H4 (cell line): ENCODE results near the gene PAK1. TPM values are rescaled to one million over a fixed set of nuclear protein-coding genes. Genes with fewer than 3 reads are reported as not detected.
"Not testable (repeated sequence)": the region's sequence is repeated elsewhere in the genome, so short reads cannot be mapped to it uniquely, and the experiment has no call there.

Experiments
- DNase-seq: peaks from one replicate; pipeline ENCODE4 v3.0.0-alpha.2; 2015; ENCODE audit warnings: low spot score
- total RNA-seq: library from RNA; depleted of rRNA; stranded (reverse); fragments of >200 nt; shearing (Covaris generic); gene quantifications from 2 replicates; pipeline ENCODE4 v1.2.3, GENCODE V29; 2014; rRNA removed

Gene PAK1
- total RNA-seq: 27.7 and 32.6 TPM in 2 replicates

- DNase-seq: peak; percentile 87
Measured at GRCh38 chr11:77473801-77474683, at the start of gene PAK1. Gene PAK1, minus strand, starts transcription at chr11:77474094. Its CDS starts 81,574 bp downstream, at chr11:77392520.

GRCh38 chr11:77522215-77522614 is 48.3 kb upstream of the PAK1 start:
- DNase-seq: no peak

GRCh38 chr11:77519847-77520246 is 46.0 kb upstream of the PAK1 start:
- no peak for DNase-seq

- DNase-seq: no peak
Measured at GRCh38 chr11:77518471-77518870, 44.6 kb upstream of the PAK1 start.

GRCh38 chr11:77517753-77518152 is 43.9 kb upstream of the PAK1 start:
- DNase-seq: no peak

- no peak for DNase-seq
Measured at GRCh38 chr11:77517226-77517625, 43.3 kb upstream of the PAK1 start.

GRCh38 chr11:77515483-77515882 is 41.6 kb upstream of the PAK1 start:
- DNase-seq: no peak

- no peak for DNase-seq
Measured at GRCh38 chr11:77515063-77515462, 41.2 kb upstream of the PAK1 start.

GRCh38 chr11:77512092-77512491 is 38.2 kb upstream of the PAK1 start:
- DNase-seq: no peak

- no peak for DNase-seq
Measured at GRCh38 chr11:77510851-77511250, 37.0 kb upstream of the PAK1 start.

GRCh38 chr11:77510095-77510494 is 36.2 kb upstream of the PAK1 start:
- DNase-seq: no peak

- no peak for DNase-seq
Measured at GRCh38 chr11:77508019-77508418, 34.1 kb upstream of the PAK1 start.

GRCh38 chr11:77506857-77507256 is 33.0 kb upstream of the PAK1 start:
- no peak for DNase-seq

GRCh38 chr11:77505956-77506355 is 32.1 kb upstream of the PAK1 start:
- no peak for DNase-seq

- no peak for DNase-seq
Measured at GRCh38 chr11:77503006-77503405, 29.1 kb upstream of the PAK1 start.

GRCh38 chr11:77502346-77502905 is 28.5 kb upstream of the PAK1 start:
- no peak for DNase-seq

- no peak for DNase-seq
Measured at GRCh38 chr11:77501758-77502157, 27.9 kb upstream of the PAK1 start.

- no peak for DNase-seq
Measured at GRCh38 chr11:77497368-77497767, 23.5 kb upstream of the PAK1 start.

- no peak for DNase-seq
Measured at GRCh38 chr11:77495526-77495925, 21.6 kb upstream of the PAK1 start.

- DNase-seq: not testable (repeated sequence)
Measured at GRCh38 chr11:77490035-77490434, 16.1 kb upstream of the PAK1 start.

GRCh38 chr11:77487790-77488189 is 13.9 kb upstream of the PAK1 start:
- no peak for DNase-seq

- DNase-seq: no peak
Measured at GRCh38 chr11:77479746-77480352, 6.0 kb upstream of the PAK1 start.

- no peak for DNase-seq
Measured at GRCh38 chr11:77475206-77475605, 1.3 kb upstream of the PAK1 start.
